GM12878 (cell line): ENCODE data around the gene CDK5R2.

Source experiments
- E2F4 ChIP-seq: IDR thresholded peaks from 2 replicates; pipeline ENCODE4 v1.6.1; 2012; ENCODE audit warnings: low read depth, low read length, improper control_type of control experiment
- EZH2 ChIP-seq: IDR thresholded peaks from 2 replicates; pipeline ENCODE4 v1.6.1; 2012; ENCODE audit warnings: low read depth, mild to moderate bottlenecking, control low read depth, inconsistent platforms, low read length, borderline replicate concordance; ENCODE audit not compliant: control insufficient read depth
- POLR2A ChIP-seq: IDR thresholded peaks from 2 replicates; pipeline ENCODE4 v1.6.1; 2011; ENCODE audit warnings: low read depth, mild to moderate bottlenecking, low read length
- SIN3A ChIP-seq: IDR thresholded peaks from 2 replicates; pipeline ENCODE4 v1.6.1; 2012; ENCODE audit warnings: low read depth, low read length, improper control_type of control experiment
- SUZ12 ChIP-seq: fragments of 200-600 bp; sonication (generic); IDR thresholded peaks from one replicate; pipeline ENCODE4 v1.6.1; 2018; ENCODE audit warnings: antibody characterized with exemption, mild to moderate bottlenecking; ENCODE audit not compliant: unreplicated experiment
- TAF1 ChIP-seq: IDR thresholded peaks from 2 replicates; pipeline ENCODE4 v1.6.1; 2011; ENCODE audit warnings: mild to moderate bottlenecking, low read depth, low read length, borderline replicate concordance
- YY1 ChIP-seq: IDR thresholded peaks from 2 replicates; pipeline ENCODE4 v1.6.1; 2011; ENCODE audit warnings: low read depth, mild to moderate bottlenecking, low read length
- TF ChIP-seq, protein P1 (sequence below), 3 experiments: IDR thresholded peaks in 2 of 3; conservative IDR thresholded peaks in 1 of 3; 2 replicates each; pipeline ENCODE4 v1.5.1; 2011; ENCODE audit warnings: low read depth in 3 of 3, low read length in 3 of 3, mild to moderate bottlenecking in 3 of 3, control low read depth in 2 of 3, moderate library complexity in 2 of 3, inconsistent platforms in 1 of 3, mixed read lengths in 1 of 3; ENCODE audit not compliant: control insufficient read depth in 2 of 3, insufficient read depth in 1 of 3; ENCODE audit errors: extremely low read depth in 1 of 3

GRCh38 chr2:219003979-219004378 lies 44.5 kb downstream of the CDK5R2 start:
- TF ChIP-seq, protein P1, sequence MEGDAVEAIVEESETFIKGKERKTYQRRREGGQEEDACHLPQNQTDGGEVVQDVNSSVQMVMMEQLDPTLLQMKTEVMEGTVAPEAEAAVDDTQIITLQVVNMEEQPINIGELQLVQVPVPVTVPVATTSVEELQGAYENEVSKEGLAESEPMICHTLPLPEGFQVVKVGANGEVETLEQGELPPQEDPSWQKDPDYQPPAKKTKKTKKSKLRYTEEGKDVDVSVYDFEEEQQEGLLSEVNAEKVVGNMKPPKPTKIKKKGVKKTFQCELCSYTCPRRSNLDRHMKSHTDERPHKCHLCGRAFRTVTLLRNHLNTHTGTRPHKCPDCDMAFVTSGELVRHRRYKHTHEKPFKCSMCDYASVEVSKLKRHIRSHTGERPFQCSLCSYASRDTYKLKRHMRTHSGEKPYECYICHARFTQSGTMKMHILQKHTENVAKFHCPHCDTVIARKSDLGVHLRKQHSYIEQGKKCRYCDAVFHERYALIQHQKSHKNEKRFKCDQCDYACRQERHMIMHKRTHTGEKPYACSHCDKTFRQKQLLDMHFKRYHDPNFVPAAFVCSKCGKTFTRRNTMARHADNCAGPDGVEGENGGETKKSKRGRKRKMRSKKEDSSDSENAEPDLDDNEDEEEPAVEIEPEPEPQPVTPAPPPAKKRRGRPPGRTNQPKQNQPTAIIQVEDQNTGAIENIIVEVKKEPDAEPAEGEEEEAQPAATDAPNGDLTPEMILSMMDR (IDR thresholded peaks at IDR 0.05 in 2 of 3, conservative IDR thresholded peaks at IDR 0.05 in 1 of 3; ENCODE audit: control insufficient read depth in 2 of 3, extremely low read depth in 1 of 3, insufficient read depth in 1 of 3, low read depth in 3 of 3, low read length in 3 of 3) = no peak
- TF ChIP-seq SIN3A (no peak), POLR2A (no peak), EZH2 (no peak), TAF1 (no peak), E2F4 (no peak), YY1 (no peak), SUZ12 (no peak)
